Astrocyte of the spinal cord (primary cell): ENCODE results near the gene SGO1.
A peak's percentile ranks its signal among the peaks of the same experiment; 100 is the strongest.

ENCODE experiments used
- DNase-seq: peaks from one replicate; pipeline ENCODE4 v3.0.0; 2011; ENCODE audit warnings: low read depth, low spot score
- H3K4me3 ChIP-seq: 2 replicates; pipeline ENCODE4 v1.5.1; 2011; ENCODE audit warnings: low read depth, mild to moderate bottlenecking, low read length, moderate library complexity
- CTCF ChIP-seq: IDR thresholded peaks from 2 replicates; pipeline ENCODE4 v1.5.1; 2012; ENCODE audit warnings: low read depth, mild to moderate bottlenecking, low read length, inconsistent platforms
- in situ Hi-C: cut with HindIII; loops from 2 replicates; pipeline ENCODE4 v1.10.0; 2017; ENCODE audit warnings: low sequenced_read_pairs

Gene SGO1

GRCh38 chr3:20136231-20136630, 49.8 kb downstream of the SGO1 start:
- TF ChIP-seq CTCF, result no peak
- peak; percentile 10 for DNase-seq
- H3K4me3 ChIP-seq, result no peak overlapping the region
- in situ Hi-C loops, result no loop called here

GRCh38 chr3:20130106-20130505, 55.9 kb downstream of the SGO1 start:
- in situ Hi-C loops, result no loop called here
- DNase-seq, result no peak
- TF ChIP-seq CTCF, result no peak
- no peak overlapping the region for H3K4me3 ChIP-seq

- DNase-seq, result no peak
- no peak overlapping the region for H3K4me3 ChIP-seq
- in situ Hi-C loops, result no loop called here
- no peak for TF ChIP-seq CTCF
Measured at GRCh38 chr3:20128358-20128757, 57.6 kb downstream of the SGO1 start.

- no peak for DNase-seq
- H3K4me3 ChIP-seq, result no peak overlapping the region
- in situ Hi-C loops, result no loop called here
- no peak for TF ChIP-seq CTCF
Measured at GRCh38 chr3:20125897-20126296, 60.1 kb downstream of the SGO1 start.

GRCh38 chr3:20125289-20125688, 60.7 kb downstream of the SGO1 start:
- H3K4me3 ChIP-seq, result no peak overlapping the region
- DNase-seq, result no peak
- TF ChIP-seq CTCF, result no peak
- in situ Hi-C loops, result no loop called here

GRCh38 chr3:20123131-20123652, 62.8 kb downstream of the SGO1 start:
- TF ChIP-seq CTCF, result no peak
- H3K4me3 ChIP-seq, result no peak overlapping the region
- DNase-seq, result no peak
- in situ Hi-C loops, result no loop called here

- no peak for TF ChIP-seq CTCF
- in situ Hi-C loops, result no loop called here
- no peak for DNase-seq
- no peak overlapping the region for H3K4me3 ChIP-seq
Measured at GRCh38 chr3:20121088-20121487, 64.9 kb downstream of the SGO1 start.
